CD14-positive monocyte (primary cell): ENCODE results near the gene AFF3. TPM values are rescaled to one million over a fixed set of nuclear protein-coding genes. Genes with fewer than 3 reads are reported as not detected.

Experiments used
- DNase-seq, 3 donors: peaks; one replicate each; pipeline ENCODE4 v3.0.0-alpha.2; 2011 to 2022
- H2AFZ ChIP-seq: 2 replicates; pipeline ENCODE4 v1.6.0; 2012; ENCODE audit warnings: mild to moderate bottlenecking, low read depth, low read length, inconsistent platforms; ENCODE audit not compliant: insufficient read depth, poor library complexity, severe bottlenecking
- H3K27ac ChIP-seq, 2 donors: 1 replicate in 1 of 2; 2 replicates in 1 of 2; pipeline ENCODE4 v1.5.1; 2012 to 2013; ENCODE audit warnings: low read length in 2 of 2, control low read depth in 1 of 2, inconsistent platforms in 1 of 2, low read depth in 1 of 2, mild to moderate bottlenecking in 1 of 2
- H3K27me3 ChIP-seq, 2 donors: one replicate each; pipeline versions ENCODE4 v1.6.0 to v1.6.1; 2011 to 2013; ENCODE audit warnings: low read length in 2 of 2; ENCODE audit not compliant: control insufficient read depth in 2 of 2, insufficient read depth in 2 of 2
- H3K36me3 ChIP-seq, 2 donors: replicated peaks in 1 of 2; 1 replicate in 1 of 2; 2 replicates in 1 of 2; pipeline versions ENCODE4 v1.5.1 to v1.6.1; 2012 to 2013; ENCODE audit warnings: low read length in 2 of 2, control low read depth in 1 of 2, inconsistent platforms in 1 of 2, mild to moderate bottlenecking in 1 of 2; ENCODE audit not compliant: insufficient read depth in 2 of 2, control insufficient read depth in 1 of 2
- H3K4me1 ChIP-seq, 2 donors: 1 replicate in 1 of 2; 2 replicates in 1 of 2; pipeline versions ENCODE4 v1.5.1 to v1.6.1; 2012 to 2013; ENCODE audit warnings: low read length in 2 of 2, control low read depth in 1 of 2, inconsistent platforms in 1 of 2, mild to moderate bottlenecking in 1 of 2, moderate library complexity in 1 of 2; ENCODE audit not compliant: insufficient read depth in 2 of 2, control insufficient read depth in 1 of 2
- H3K4me2 ChIP-seq: replicated peaks from 2 replicates; pipeline ENCODE3; 2012; ENCODE audit warnings: low read length, moderate library complexity, mild to moderate bottlenecking; ENCODE audit not compliant: poor library complexity, severe bottlenecking; ENCODE audit errors: extremely low read depth
- H3K4me3 ChIP-seq, 3 experiments: fragments of 200-600 bp in 1 of 3; sonication (generic) in 1 of 3; replicated peaks in 1 of 3; 1 replicate in 2 of 3; 2 replicates in 1 of 3; pipeline ENCODE4 v1.5.1; 2011 to 2013; ENCODE audit warnings: low read length in 3 of 3, mild to moderate bottlenecking in 3 of 3, control low read depth in 2 of 3, low read depth in 2 of 3, inconsistent platforms in 1 of 3, moderate library complexity in 1 of 3
- H3K79me2 ChIP-seq: 2 replicates; pipeline ENCODE4 v1.6.0; 2012; ENCODE audit warnings: mild to moderate bottlenecking, control low read depth, inconsistent platforms, low read length, moderate library complexity; ENCODE audit not compliant: insufficient read depth
- H3K9ac ChIP-seq: 2 replicates; pipeline ENCODE4 v1.6.0; 2017; ENCODE audit warnings: low read length, mild to moderate bottlenecking; ENCODE audit not compliant: insufficient read depth, poor library complexity, severe bottlenecking
- H3K9me3 ChIP-seq, 2 donors: replicated peaks in 1 of 2; 1 replicate in 1 of 2; 2 replicates in 1 of 2; pipeline versions ENCODE4 v1.5.1 to v1.6.1; 2012 to 2013; ENCODE audit warnings: low read length in 2 of 2, control low read depth in 1 of 2; ENCODE audit not compliant: control insufficient read depth in 1 of 2, insufficient read depth in 1 of 2
- H4K20me1 ChIP-seq: 2 replicates; pipeline ENCODE4 v1.6.0; 2012; ENCODE audit warnings: mild to moderate bottlenecking, low read length, control low read depth, moderate library complexity; ENCODE audit not compliant: insufficient read depth
- H3K27ac Mint-ChIP-seq, 7 donors: one replicate each; pipeline ENCODE4 v1.8.0; 2020; ENCODE audit warnings: mild to moderate bottlenecking in 7 of 7, mixed read lengths in 7 of 7, moderate library complexity in 6 of 7, inconsistent platforms in 2 of 7
- H3K27me3 Mint-ChIP-seq, 3 donors: one replicate each; pipeline ENCODE4 v1.8.0; 2021 to 2022; ENCODE audit warnings: low read depth in 3 of 3, mild to moderate bottlenecking in 3 of 3, mixed read lengths in 3 of 3, moderate library complexity in 3 of 3, inconsistent platforms in 1 of 3
- H3K36me3 Mint-ChIP-seq, 2 donors: one replicate each; pipeline ENCODE4 v1.8.0; 2020; ENCODE audit warnings: mixed read lengths in 2 of 2, inconsistent platforms in 1 of 2, mild to moderate bottlenecking in 1 of 2
- H3K4me1 Mint-ChIP-seq: one replicate; pipeline ENCODE4 v1.8.0; 2020; ENCODE audit warnings: mild to moderate bottlenecking, mixed read lengths
- H3K4me3 Mint-ChIP-seq, 2 donors: one replicate each; pipeline ENCODE4 v1.8.0; 2020; ENCODE audit warnings: mild to moderate bottlenecking in 2 of 2, mixed read lengths in 2 of 2, moderate library complexity in 1 of 2
- H3K9me3 Mint-ChIP-seq, 7 donors: one replicate each; pipeline ENCODE4 v1.8.0; 2020 to 2022; ENCODE audit warnings: mixed read lengths in 7 of 7, mild to moderate bottlenecking in 6 of 7, moderate library complexity in 6 of 7, inconsistent platforms in 2 of 7
- CTCF ChIP-seq: fragments of 200-600 bp; IDR thresholded peaks from one replicate; pipeline ENCODE4 v1.8.0; 2022; ENCODE audit warnings: antibody characterized with exemption, mild to moderate bottlenecking
- WGBS: methylation state at CpG from one replicate; pipeline ENCODE4 v1.1.5; 2013; ENCODE audit warnings: missing lambda C conversion rate; ENCODE audit not compliant: insufficient coverage; 5-methylcytosine and 5-hydroxymethylcytosine counted together
- intact Hi-C, 2 donors: fragments of 100-400 bp; cut with micrococcal nuclease; formaldehyde crosslinking; loops; one replicate each; pipeline versions ENCODE4 v1.15.0 to v1.15.1; 2023
- polyA plus RNA-seq, 3 donors: library from polyadenylated mRNA; depleted of rRNA in 1 of 3; unstranded in 2 of 3; stranded (reverse) in 1 of 3; fragments of 300-500 nt in 2 of 3; fragments of >200 nt in 1 of 3; fragmentation: Illumina TruSeq in 2 of 3; gene quantifications; 1 replicate in 2 of 3; 2 replicates in 1 of 3; pipeline ENCODE4 v1.2.3, GENCODE V29; 2012 to 2021

The AFF3 gene
- polyA plus RNA-seq, 3 donors: 0.17 to 4.1 (median 0.49) TPM

- no peaks in the 10 kb centered on the region for H3K4me1 ChIP-seq
- no peak for DNase-seq
- no peaks in the 10 kb centered on the region for H3K27me3 ChIP-seq
- H3K27ac Mint-ChIP-seq: no peak overlapping the region
- no peak overlapping the region for H3K27ac ChIP-seq
- H3K9me3 ChIP-seq: no peaks in the 10 kb centered on the region
- H3K36me3 ChIP-seq: no peaks in the 10 kb centered on the region
- H3K9me3 Mint-ChIP-seq: no peaks in the 10 kb centered on the region
- 100% methylated on average over 1 of the region's 2 CpGs for WGBS
- peak overlapping the region; percentile 11 for H2AFZ ChIP-seq
- H4K20me1 ChIP-seq: no peaks in the 10 kb centered on the region
- no peaks in the 10 kb centered on the region for H3K4me1 Mint-ChIP-seq
- H3K79me2 ChIP-seq: no peaks in the 10 kb centered on the region
- TF ChIP-seq CTCF: no peak
- no peak overlapping the region for H3K4me3 Mint-ChIP-seq
- H3K27me3 Mint-ChIP-seq: peaks cover 1 to 4% (median 3%) of the 10 kb centered on the region in 3 donors
- intact Hi-C loops: no loop called here
- no peak overlapping the region for H3K4me2 ChIP-seq
- no peaks in the 10 kb centered on the region for H3K36me3 Mint-ChIP-seq
- H3K4me3 ChIP-seq: no peak overlapping the region
- no peak overlapping the region for H3K9ac ChIP-seq
These were observed 620.2 kb downstream of the AFF3 start for GRCh38 chr2:99522157-99522556.

DNA sequence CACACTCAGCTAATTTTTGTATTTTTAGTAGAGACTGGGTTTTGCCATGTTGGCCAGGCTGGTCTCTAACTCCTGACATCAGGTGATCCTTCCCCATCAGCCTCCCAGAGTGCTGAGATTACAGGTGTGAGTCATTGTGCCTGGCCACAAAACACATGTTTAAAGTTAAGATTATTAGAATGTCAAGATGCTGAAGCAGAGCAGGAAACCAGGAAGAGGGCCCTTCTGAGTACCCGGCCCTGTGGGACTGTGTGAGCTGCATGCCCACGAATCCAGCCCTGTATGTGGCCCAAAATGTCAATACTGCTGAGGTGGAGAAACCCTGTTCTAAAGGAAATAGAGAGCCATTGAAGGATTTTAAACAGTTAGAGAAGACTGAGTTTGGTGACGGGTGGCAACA is 621.6 kb downstream of the AFF3 start:
- TF ChIP-seq CTCF: no peak
- Histone ChIP-seq H3K79me2 (no peaks in the 10 kb centered on the region), H3K4me1 (no peaks in the 10 kb centered on the region), H3K9ac (no peak overlapping the region), H3K27ac (no peak overlapping the region), H3K9me3 (no peaks in the 10 kb centered on the region), H2AFZ (no peak overlapping the region), H3K27me3 (no peaks in the 10 kb centered on the region), H3K4me2 (no peak overlapping the region), H3K4me3 (no peak overlapping the region), H4K20me1 (no peaks in the 10 kb centered on the region), H3K36me3 (no peaks in the 10 kb centered on the region)
- WGBS: 92% methylated on average over 3 of the region's 3 CpGs
- H3K4me3 Mint-ChIP-seq: no peak overlapping the region
- no peak for DNase-seq
- peak overlapping the region in 1 of 7 donors; percentile 30 for H3K27ac Mint-ChIP-seq
- H3K27me3 Mint-ChIP-seq: peaks cover 1 to 4% (median 3%) of the 10 kb centered on the region in 3 donors
- no peaks in the 10 kb centered on the region for H3K4me1 Mint-ChIP-seq
- intact Hi-C loops: no loop called here
- H3K9me3 Mint-ChIP-seq: no peaks in the 10 kb centered on the region
- H3K36me3 Mint-ChIP-seq: no peaks in the 10 kb centered on the region
